Neural progenitor cell (in vitro differentiated cells): Measurements from ENCODE around the gene IL1RAPL1. TPM values are rescaled to one million over a fixed set of nuclear protein-coding genes. Genes with fewer than 3 reads are reported as not detected.
A peak's percentile ranks its signal among the peaks of the same experiment; 100 is the strongest.

ENCODE experiments used
- DNase-seq: peaks from one replicate; pipeline ENCODE4 v3.0.0-alpha.2; 2016; ENCODE audit warnings: low spot score
- H2AFZ ChIP-seq: fragments of 200-600 bp; sonication (generic); replicated peaks from 2 replicates; pipeline ENCODE4 v1.6.1; 2016; ENCODE audit warnings: antibody characterized with exemption
- H3F3A ChIP-seq: fragments of 200-600 bp; sonication (generic); 2 replicates; pipeline ENCODE4 v1.6.1; 2016; ENCODE audit warnings: antibody characterized with exemption, low read depth
- H3K27ac ChIP-seq: fragments of 200-600 bp; sonication (generic); 2 replicates; pipeline ENCODE4 v1.5.1; 2016; ENCODE audit warnings: mild to moderate bottlenecking
- H3K27me3 ChIP-seq: fragments of 200-600 bp; sonication (generic); 2 replicates; pipeline ENCODE4 v1.6.1; 2016; ENCODE audit warnings: mild to moderate bottlenecking, moderate library complexity
- H3K36me3 ChIP-seq: fragments of 200-600 bp; sonication (generic); 2 replicates; pipeline ENCODE4 v1.5.1; 2016
- H3K4me1 ChIP-seq: fragments of 200-600 bp; sonication (generic); 2 replicates; pipeline ENCODE4 v1.6.1; 2016; ENCODE audit warnings: mixed run types
- H3K4me2 ChIP-seq: fragments of 200-600 bp; sonication (generic); 2 replicates; pipeline ENCODE4 v1.6.1; 2016
- H3K4me3 ChIP-seq: fragments of 200-600 bp; sonication (generic); 2 replicates; pipeline ENCODE4 v1.5.1; 2016
- H3K79me2 ChIP-seq: fragments of 200-600 bp; sonication (generic); 2 replicates; pipeline ENCODE4 v1.6.1; 2016; ENCODE audit warnings: low read depth
- H3K9ac ChIP-seq: fragments of 200-600 bp; sonication (generic); 2 replicates; pipeline ENCODE4 v1.6.1; 2016
- H3K9me3 ChIP-seq: fragments of 200-600 bp; sonication (generic); 2 replicates; pipeline ENCODE4 v1.5.1; 2016; ENCODE audit warnings: low read depth
- H4K20me1 ChIP-seq: fragments of 200-600 bp; sonication (generic); 2 replicates; pipeline ENCODE4 v1.6.1; 2016; ENCODE audit warnings: low read depth
- H3K27ac Mint-ChIP-seq: 3 replicates; pipeline ENCODE4 v1.8.0; 2021; ENCODE audit warnings: mixed read lengths
- H3K27me3 Mint-ChIP-seq: 2 replicates; pipeline ENCODE4 v1.8.0; 2022; ENCODE audit warnings: low read depth, mild to moderate bottlenecking, inconsistent platforms, moderate library complexity, mixed read lengths; ENCODE audit not compliant: insufficient read depth
- H3K36me3 Mint-ChIP-seq: 3 replicates; pipeline ENCODE4 v1.8.0; 2021; ENCODE audit warnings: mixed read lengths
- H3K4me1 Mint-ChIP-seq: 3 replicates; pipeline ENCODE4 v1.8.0; 2021; ENCODE audit warnings: mixed read lengths
- H3K4me3 Mint-ChIP-seq: 3 replicates; pipeline ENCODE4 v1.8.0; 2021; ENCODE audit warnings: mild to moderate bottlenecking, moderate library complexity, mixed read lengths
- H3K9me3 Mint-ChIP-seq: 3 replicates; pipeline ENCODE4 v1.8.0; 2020; ENCODE audit warnings: mixed read lengths
- CTCF ChIP-seq: fragments of 200-600 bp; sonication (generic); IDR thresholded peaks from 2 replicates; pipeline ENCODE4 v1.5.1; 2017; ENCODE audit warnings: antibody characterized with exemption, mild to moderate bottlenecking
- EZH2 ChIP-seq: fragments of 200-600 bp; sonication (generic); IDR thresholded peaks from 2 replicates; pipeline ENCODE4 v1.6.1; 2017; ENCODE audit warnings: antibody characterized with exemption, mild to moderate bottlenecking, moderate library complexity
- EZH2phosphoT487 ChIP-seq: fragments of 200-600 bp; sonication (generic); IDR thresholded peaks from 2 replicates; pipeline ENCODE4 v1.6.1; 2017; ENCODE audit warnings: antibody characterized with exemption
- total RNA-seq: library from RNA; depleted of rRNA; stranded (reverse); fragments of >200 nt; gene quantifications from 2 replicates; pipeline ENCODE4 v1.2.3, GENCODE V29; 2015; ENCODE audit warnings: low replicate concordance

IL1RAPL1 gene
- total RNA-seq, 1 donor from 2014 or later = 13.4 TPM

DNA sequence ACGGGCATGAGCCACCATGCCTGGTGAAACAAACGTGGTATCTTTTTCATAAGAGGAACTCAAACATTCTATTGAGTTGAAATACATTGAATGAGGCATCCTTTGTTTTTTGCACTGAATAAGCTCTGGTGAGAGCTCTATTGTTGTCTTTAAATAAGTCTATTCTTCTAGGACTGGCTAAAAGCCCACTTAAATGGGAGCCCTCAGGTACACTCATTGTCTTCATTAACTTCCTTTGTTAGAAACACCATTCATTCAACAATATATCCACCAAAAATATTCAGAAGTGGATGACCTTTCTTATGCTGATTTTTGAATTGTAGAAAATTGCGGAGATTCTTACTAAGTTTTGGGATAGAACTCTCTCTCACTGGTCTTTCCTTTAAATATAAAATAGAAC lies 568.0 kb downstream of the IL1RAPL1 start:
- no peak overlapping the region for H3K4me2 ChIP-seq
- peaks cover 10% of the 10 kb centered on the region for H3F3A ChIP-seq
- H3K27ac Mint-ChIP-seq = no peak overlapping the region
- no peak for TF ChIP-seq EZH2phosphoT487
- no peak for TF ChIP-seq CTCF
- TF ChIP-seq EZH2 = no peak
- H4K20me1 ChIP-seq = no peaks in the 10 kb centered on the region
- no peaks in the 10 kb centered on the region for H3K36me3 Mint-ChIP-seq
- H3K27me3 Mint-ChIP-seq = no peaks in the 10 kb centered on the region
- no peak overlapping the region for H3K9ac ChIP-seq
- no peak overlapping the region for H2AFZ ChIP-seq
- no peak overlapping the region for H3K4me3 ChIP-seq
- no peaks in the 10 kb centered on the region for H3K4me1 Mint-ChIP-seq
- H3K9me3 Mint-ChIP-seq = no peaks in the 10 kb centered on the region
- H3K79me2 ChIP-seq = no peaks in the 10 kb centered on the region
- peak; percentile 27 for DNase-seq
- no peaks in the 10 kb centered on the region for H3K27me3 ChIP-seq
- H3K27ac ChIP-seq = no peak overlapping the region
- peaks cover 4% of the 10 kb centered on the region for H3K9me3 ChIP-seq
- H3K36me3 ChIP-seq = no peaks in the 10 kb centered on the region
- no peak overlapping the region for H3K4me3 Mint-ChIP-seq
- no peaks in the 10 kb centered on the region for H3K4me1 ChIP-seq

DNA sequence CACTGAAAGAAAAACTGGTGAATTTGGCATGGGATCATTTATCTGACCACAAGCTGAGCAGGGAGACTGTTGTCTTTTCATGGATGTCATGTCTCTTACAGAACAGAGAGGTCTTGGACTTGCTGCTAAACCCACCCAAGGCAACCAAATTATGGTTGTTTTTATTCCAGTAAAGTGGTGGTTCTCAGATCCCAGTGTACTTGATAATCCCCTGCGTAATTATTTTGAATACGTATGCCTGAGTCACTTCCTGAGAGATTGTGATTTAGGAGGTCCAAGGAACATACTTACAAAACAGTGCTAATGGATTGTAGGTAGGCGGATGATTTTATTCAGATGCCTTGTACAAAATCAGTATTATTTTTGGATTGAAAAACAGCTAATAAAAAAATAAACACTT lies 585.6 kb downstream of the IL1RAPL1 start:
- H3K9me3 ChIP-seq = no peaks in the 10 kb centered on the region
- H3K27ac Mint-ChIP-seq = no peak overlapping the region
- no peak overlapping the region for H3K27ac ChIP-seq
- H3K4me1 Mint-ChIP-seq = no peaks in the 10 kb centered on the region
- no peaks in the 10 kb centered on the region for H3K4me1 ChIP-seq
- no peaks in the 10 kb centered on the region for H3K36me3 ChIP-seq
- no peak overlapping the region for H2AFZ ChIP-seq
- no peak for DNase-seq
- H3K4me2 ChIP-seq = no peak overlapping the region
- H3K27me3 ChIP-seq = no peaks in the 10 kb centered on the region
- H3K36me3 Mint-ChIP-seq = no peaks in the 10 kb centered on the region
- no peaks in the 10 kb centered on the region for H3K27me3 Mint-ChIP-seq
- TF ChIP-seq CTCF (no peak), EZH2 (no peak), EZH2phosphoT487 (no peak)
- no peaks in the 10 kb centered on the region for H4K20me1 ChIP-seq
- no peak overlapping the region for H3K4me3 ChIP-seq
- no peaks in the 10 kb centered on the region for H3F3A ChIP-seq
- H3K9ac ChIP-seq = no peak overlapping the region
- H3K4me3 Mint-ChIP-seq = no peak overlapping the region
- H3K9me3 Mint-ChIP-seq = peaks cover 4% of the 10 kb centered on the region
- H3K79me2 ChIP-seq = no peaks in the 10 kb centered on the region

GRCh38 chrX:29187264-29187663 lies 600.0 kb downstream of the IL1RAPL1 start:
- Histone ChIP-seq H3K9ac (no peak overlapping the region), H2AFZ (no peak overlapping the region), H3K27ac (no peak overlapping the region), H3K36me3 (no peaks in the 10 kb centered on the region), H3K4me3 (no peak overlapping the region), H3F3A (peaks cover 4% of the 10 kb centered on the region), H3K9me3 (no peaks in the 10 kb centered on the region), H3K4me2 (no peak overlapping the region), H4K20me1 (no peaks in the 10 kb centered on the region), H3K79me2 (no peaks in the 10 kb centered on the region), H3K27me3 (no peaks in the 10 kb centered on the region), H3K4me1 (no peaks in the 10 kb centered on the region)
- H3K4me1 Mint-ChIP-seq = no peaks in the 10 kb centered on the region
- no peaks in the 10 kb centered on the region for H3K27me3 Mint-ChIP-seq
- TF ChIP-seq EZH2phosphoT487 = no peak
- TF ChIP-seq EZH2 = no peak
- no peak for TF ChIP-seq CTCF
- no peaks in the 10 kb centered on the region for H3K36me3 Mint-ChIP-seq
- no peaks in the 10 kb centered on the region for H3K9me3 Mint-ChIP-seq
- H3K27ac Mint-ChIP-seq = no peak overlapping the region
- H3K4me3 Mint-ChIP-seq = no peak overlapping the region
- DNase-seq = no peak
